ENCODE measurements around the gene WTIP. TPM values are rescaled to one million over a fixed set of nuclear protein-coding genes. Genes with fewer than 3 reads are reported as not detected.

The WTIP gene
- total RNA-seq, 1 donor from 2014 or later, result 24.0 TPM

Other genes starting within 250 kb of the WTIP start
- 32.0 and 32.9 TPM in 2 replicates for gene GARRE1, start 227.2 kb upstream of the WTIP start, total RNA-seq
- 111 and 155 TPM in 2 replicates for gene GPI, start 116.6 kb upstream of the WTIP start, total RNA-seq
- gene PDCD2L, start 77.4 kb upstream of the WTIP start, total RNA-seq, result 11.6 and 12.8 TPM in 2 replicates
- 93.1 and 117 TPM in 2 replicates for gene UBA2, start 53.4 kb upstream of the WTIP start, total RNA-seq
- 0.13 TPM in 1 of 2 replicates, not detected in the other for gene SCGB2B2, start 195.4 kb downstream of the WTIP start, total RNA-seq
- gene ZNF302, start 195.9 kb downstream of the WTIP start, total RNA-seq, result 8.1 and 11.5 TPM in 2 replicates